Bone marrow (tissue), 2 donors: ENCODE measurements around the gene CCP110.
A peak's percentile ranks its signal among the peaks of the same experiment; 100 is the strongest.

ENCODE experiments used
- DNase-seq, 2 donors: peaks; one replicate each; lab custom pipeline; 2025; lab: John Stamatoyannopoulos, UW

CCP110 gene

GRCh38 chr16:19601083-19601976 lies 77.6 kb downstream of the CCP110 start:
- DNase-seq: peak in 1 of 2 donors; percentile 17
